H1 (cell line): Measurements from ENCODE around the gene PLEK2. TPM values are rescaled to one million over a fixed set of nuclear protein-coding genes. Genes with fewer than 3 reads are reported as not detected.

Experiments used
- CTCF ChIA-PET: fragments of 300-600 bp; sonication (Branson Sonifier 250); formaldehyde crosslinking; loops from one replicate; lab custom pipeline; 2021; ENCODE audit not compliant: partially characterized antibody; lab: Charles Lee
- POLR2A ChIA-PET: fragments of 300-600 bp; sonication (Branson Sonifier 250); formaldehyde crosslinking; loops from one replicate; lab custom pipeline; 2021; ENCODE audit warnings: inconsistent platforms; ENCODE audit not compliant: partially characterized antibody; lab: Charles Lee
- DNase-seq, 2 experiments: peaks; one replicate each; pipeline versions ENCODE4 v3.0.0 to v3.0.0-alpha.2; 2010 to 2022; ENCODE audit warnings: low spot score in 2 of 2, low read depth in 1 of 2, mixed read lengths in 1 of 2
- FAIRE-seq: peaks from 2 replicates; lab custom pipeline; 2011; peaks lifted over from hg19 to GRCh38; lab: Jason Lieb, UNC
- H2AFZ ChIP-seq: 2 replicates; pipeline ENCODE4 v1.8.1; 2012; ENCODE audit warnings: low read length, inconsistent platforms
- H2AK5ac ChIP-seq: 2 replicates; pipeline ENCODE4 v1.6.1; 2013; ENCODE audit warnings: low read depth, low read length
- H2BK120ac ChIP-seq: replicated peaks from 2 replicates; pipeline ENCODE3; 2013; ENCODE audit warnings: low read depth, low read length, inconsistent platforms
- H2BK12ac ChIP-seq: 2 replicates; pipeline ENCODE4 v1.6.1; 2013; ENCODE audit warnings: low read depth, low read length
- H2BK15ac ChIP-seq: 2 replicates; pipeline ENCODE4 v1.6.1; 2013; ENCODE audit warnings: low read length
- H2BK20ac ChIP-seq: 2 replicates; pipeline ENCODE4 v1.6.1; 2013; ENCODE audit warnings: low read length
- H2BK5ac ChIP-seq: 2 replicates; pipeline ENCODE4 v1.6.1; 2013; ENCODE audit warnings: low read depth, low read length
- H3K14ac ChIP-seq: 2 replicates; pipeline ENCODE4 v1.6.1; 2013; ENCODE audit warnings: inconsistent platforms; ENCODE audit not compliant: insufficient read length
- H3K18ac ChIP-seq: 2 replicates; pipeline ENCODE4 v1.6.1; 2013; ENCODE audit warnings: low read length; ENCODE audit errors: extremely low read depth
- H3K23ac ChIP-seq: 2 replicates; pipeline ENCODE4 v1.6.1; 2013; ENCODE audit warnings: inconsistent platforms; ENCODE audit not compliant: insufficient read length
- H3K23me2 ChIP-seq: 2 replicates; pipeline ENCODE4 v1.6.1; 2013; ENCODE audit warnings: low read depth, low read length
- H3K27ac ChIP-seq: 2 replicates; pipeline ENCODE4 v1.6.1; 2011; ENCODE audit warnings: low read depth, low read length, inconsistent platforms
- H3K27me3 ChIP-seq, 4 experiments: replicated peaks in 1 of 4; 1 replicate in 1 of 4; 2 replicates in 3 of 4; pipeline versions ENCODE4 v1.6.1 to v1.8.1; 2011 to 2013; ENCODE audit warnings: low read length in 3 of 4, mild to moderate bottlenecking in 3 of 4, inconsistent platforms in 2 of 4, mixed read lengths in 2 of 4, moderate library complexity in 1 of 4; ENCODE audit not compliant: control insufficient read depth in 3 of 4, insufficient read depth in 3 of 4; ENCODE audit errors: extremely low read depth in 1 of 4
- H3K36me3 ChIP-seq, 4 experiments: 2 replicates each; pipeline versions ENCODE4 v1.6.1 to v1.8.1; 2011 to 2013; ENCODE audit warnings: mild to moderate bottlenecking in 4 of 4, low read length in 3 of 4, moderate library complexity in 2 of 4, control low read depth in 1 of 4, inconsistent platforms in 1 of 4; ENCODE audit not compliant: insufficient read depth in 4 of 4, control insufficient read depth in 2 of 4
- H3K4ac ChIP-seq: replicated peaks from 2 replicates; pipeline ENCODE3; 2013; ENCODE audit warnings: low read length, low read depth, mixed read lengths, inconsistent platforms; ENCODE audit not compliant: insufficient read length
- H3K4me1 ChIP-seq, 4 experiments: replicated peaks in 1 of 4; 1 replicate in 1 of 4; 2 replicates in 3 of 4; pipeline versions ENCODE4 v1.6.1 to v1.8.1; 2011 to 2013; ENCODE audit warnings: low read length in 3 of 4, inconsistent platforms in 2 of 4, mixed read lengths in 1 of 4; ENCODE audit not compliant: insufficient read depth in 4 of 4, control insufficient read depth in 3 of 4
- H3K4me2 ChIP-seq, 2 experiments: 2 replicates each; pipeline versions ENCODE4 v1.6.1 to v1.8.1; 2011 to 2013; ENCODE audit warnings: low read depth in 2 of 2, low read length in 2 of 2, control low read depth in 1 of 2, inconsistent platforms in 1 of 2, mild to moderate bottlenecking in 1 of 2; ENCODE audit not compliant: insufficient read depth in 1 of 2
- H3K4me3 ChIP-seq, 4 experiments: fragments of 200-600, 300-600 bp in 1 of 4; sonication (generic), shearing (Covaris generic), sonication (Bioruptor Twin) in 1 of 4; 2 replicates each; pipeline versions ENCODE4 v1.5.1 to v1.8.1; 2011 to 2016; ENCODE audit warnings: low read length in 4 of 4, low read depth in 3 of 4, control low read depth in 2 of 4, inconsistent platforms in 2 of 4, mild to moderate bottlenecking in 2 of 4, mixed read lengths in 1 of 4, moderate library complexity in 1 of 4; ENCODE audit not compliant: insufficient read depth in 2 of 4; ENCODE audit errors: extremely low read depth in 1 of 4
- H3K56ac ChIP-seq: replicated peaks from 2 replicates; pipeline ENCODE3; 2013; ENCODE audit warnings: low read depth, mild to moderate bottlenecking, mixed read lengths, low read length, inconsistent platforms; ENCODE audit not compliant: insufficient read length
- H3K79me1 ChIP-seq: 2 replicates; pipeline ENCODE4 v1.6.1; 2013; ENCODE audit warnings: low read depth, low read length, control low read depth
- H3K79me2 ChIP-seq, 2 experiments: 2 replicates each; pipeline versions ENCODE4 v1.6.1 to v1.8.1; 2012 to 2013; ENCODE audit warnings: low read length in 2 of 2, mild to moderate bottlenecking in 2 of 2, inconsistent platforms in 1 of 2; ENCODE audit not compliant: insufficient read depth in 2 of 2, control insufficient read depth in 1 of 2
- H3K9ac ChIP-seq, 4 experiments: replicated peaks in 1 of 4; 1 replicate in 1 of 4; 2 replicates in 3 of 4; pipeline versions ENCODE4 v1.6.1 to v1.8.1; 2011 to 2013; ENCODE audit warnings: low read depth in 3 of 4, low read length in 3 of 4, control low read depth in 2 of 4, mild to moderate bottlenecking in 2 of 4, moderate library complexity in 2 of 4, inconsistent platforms in 1 of 4; ENCODE audit errors: extremely low read depth in 1 of 4
- H3K9me3 ChIP-seq, 2 experiments: 2 replicates each; pipeline versions ENCODE4 v1.6.1 to v1.8.1; 2012 to 2013; ENCODE audit warnings: mild to moderate bottlenecking in 2 of 2, moderate library complexity in 2 of 2, control low read depth in 1 of 2, inconsistent platforms in 1 of 2, low read depth in 1 of 2, low read length in 1 of 2, mixed read lengths in 1 of 2; ENCODE audit not compliant: insufficient read depth in 2 of 2
- H4K20me1 ChIP-seq, 2 experiments: replicated peaks in 1 of 2; 2 replicates each; pipeline versions ENCODE3 to v1.8.1; 2011 to 2013; ENCODE audit warnings: inconsistent platforms in 2 of 2, low read length in 2 of 2, mild to moderate bottlenecking in 1 of 2; ENCODE audit not compliant: insufficient read depth in 2 of 2, control insufficient read depth in 1 of 2
- H4K5ac ChIP-seq: 2 replicates; pipeline ENCODE4 v1.6.1; 2013; ENCODE audit warnings: low read length, low read depth, mixed read lengths, inconsistent platforms; ENCODE audit not compliant: insufficient read length
- H4K8ac ChIP-seq: 2 replicates; pipeline ENCODE4 v1.8.0; 2013; ENCODE audit warnings: mild to moderate bottlenecking, moderate library complexity, low read length, inconsistent platforms; ENCODE audit not compliant: insufficient read depth; ENCODE audit errors: extremely low read depth
- H4K91ac ChIP-seq: replicated peaks from 2 replicates; pipeline ENCODE3; 2013; ENCODE audit warnings: low read length, mixed read lengths, inconsistent platforms; ENCODE audit not compliant: insufficient read length
- ASH2L ChIP-seq: fragments of 200-600, 300-600 bp; sonication (generic); IDR thresholded peaks from one replicate; pipeline ENCODE4 v1.7.1; 2017; ENCODE audit warnings: low read length
- EP300 ChIP-seq, 2 experiments: IDR thresholded peaks; 1 replicate in 1 of 2; 2 replicates in 1 of 2; pipeline ENCODE4 v1.6.1; 2011 to 2012; ENCODE audit warnings: low read depth in 2 of 2, low read length in 2 of 2, mild to moderate bottlenecking in 2 of 2, borderline replicate concordance in 1 of 2, inconsistent platforms in 1 of 2, moderate library complexity in 1 of 2
- MAFK ChIP-seq: IDR thresholded peaks from 2 replicates; pipeline ENCODE4 v1.6.1; 2012; ENCODE audit warnings: low read depth, mild to moderate bottlenecking, improper control_type of control experiment, low read length
- NRF1 ChIP-seq: IDR thresholded peaks from 2 replicates; pipeline ENCODE4 v1.6.1; 2011; ENCODE audit warnings: mild to moderate bottlenecking, low read depth, low read length, improper control_type of control experiment
- RBBP5 ChIP-seq: IDR thresholded peaks from 2 replicates; pipeline ENCODE4 v1.7.1; 2012; ENCODE audit warnings: low read depth, mild to moderate bottlenecking, inconsistent platforms, low read length, moderate library complexity, borderline replicate concordance
- WGBS, 2 experiments: shearing (Covaris generic) in 1 of 2; methylation state at CpG; one replicate each; pipeline versions ENCODE4 v1.1.6 to v1.1.7; 2013 to 2015; ENCODE audit warnings: low lambda C conversion rate in 2 of 2, mixed read lengths in 2 of 2, inconsistent platforms in 1 of 2, low coverage in 1 of 2, missing lambda C conversion rate in 1 of 2; ENCODE audit not compliant: insufficient replicate concordance in 2 of 2, insufficient coverage in 1 of 2, insufficient read length in 1 of 2; ENCODE audit errors: extremely low coverage in 1 of 2, missing lambda C conversion rate in 1 of 2; 5-methylcytosine and 5-hydroxymethylcytosine counted together
- polyA plus RNA-seq, 7 experiments: library from polyadenylated mRNA; depleted of rRNA in 3 of 7; stranded (reverse) in 5 of 7; unstranded in 2 of 7; fragments of >200 nt in 5 of 7; fragments of 200-250 nt in 2 of 7; gene quantifications; 1 replicate in 5 of 7; 2 replicates in 1 of 7; 4 replicates in 1 of 7; pipeline versions ENCODE4 v1.2.1 to v1.2.3, GENCODE V29; 2011 to 2013; ENCODE audit warnings: missing spikeins in 2 of 7, mixed read lengths in 2 of 7
- total RNA-seq: library from RNA; stranded (reverse); fragmentation: NEBNext Ultra II Directional; extraction: Animal tissue kit (Norgen Biotek cat#: 25700); gene quantifications from 2 replicates; pipeline ENCODE4 v1.2.1, GENCODE V29; 2021

Gene PLEK2
- total and polyA plus RNA-seq, 2 of the 8 experiments (the other 6 are each of a cell fraction or from before 2014, with no cell fraction given) = 0.41 to 2.1 TPM

DNA sequence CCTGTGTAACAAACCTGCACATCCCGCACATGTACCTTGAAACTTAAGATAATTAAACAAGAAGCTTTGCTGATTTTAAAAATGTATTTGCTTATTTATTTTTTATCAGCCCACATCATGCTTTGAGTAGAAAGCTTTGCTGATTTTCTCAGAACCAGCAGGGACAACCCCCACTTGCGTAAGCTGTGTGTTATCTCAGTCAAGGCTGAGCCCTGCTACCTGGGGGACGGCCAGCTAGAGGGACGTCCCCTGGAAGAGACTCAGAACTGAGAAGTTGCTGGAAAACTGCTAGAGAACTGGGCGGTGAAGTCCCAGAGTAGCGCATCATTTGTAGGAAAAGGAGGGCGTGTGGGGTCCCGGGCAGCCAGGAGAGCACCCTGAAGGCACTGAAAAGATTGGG, 4.1 kb upstream of the PLEK2 start:
- H2BK12ac ChIP-seq = no peak overlapping the region
- WGBS, 2 experiments = 80% methylated on average over 8 of the region's 8 CpGs; no CpG with 5 or more reads in 1 of the 2 experiments

More for the DNA sequence above, 4.1 kb upstream of the PLEK2 start:
- H3K18ac ChIP-seq = no peak overlapping the region
- no peak overlapping the region for H2BK120ac ChIP-seq
- H2BK20ac ChIP-seq = no peak overlapping the region
- no peak overlapping the region for H4K91ac ChIP-seq
- ChIA-PET CTCF (interaction anchor here (0.7 to 21.6 kb wide), 5 partner anchors 12 to 257 kb away, joined by 3 to 446 read pairs (median 4); no protein-coding TSS in a partner anchor), POLR2A (interaction anchor here (0.6 kb wide), 1 partner anchor 246 kb away, joined by 4 read pairs; no protein-coding TSS in a partner anchor)
- no peak overlapping the region for H3K23ac ChIP-seq
- no peak overlapping the region for H3K9ac ChIP-seq
- no peaks in the 10 kb centered on the region for H3K9me3 ChIP-seq
- no peaks in the 10 kb centered on the region; a peak in 3 of 7 replicates for H3K4me1 ChIP-seq
- peaks cover 0 to 2% of the 10 kb centered on the region in 2 experiments for H4K20me1 ChIP-seq
- no peak overlapping the region for H3K14ac ChIP-seq
- H3K36me3 ChIP-seq = no peaks in the 10 kb centered on the region
- no peak overlapping the region for H2AK5ac ChIP-seq
- H3K4ac ChIP-seq = no peak overlapping the region
- no peak overlapping the region for H2BK5ac ChIP-seq
- no peak overlapping the region for H2AFZ ChIP-seq
- H3K79me2 ChIP-seq = no peaks in the 10 kb centered on the region
- DNase-seq (no peak), FAIRE-seq (no peak)
- H3K4me2 ChIP-seq = no peak overlapping the region
- H3K79me1 ChIP-seq = no peaks in the 10 kb centered on the region
- peaks cover 8% of the 10 kb centered on the region; the same call in 1 of the 2 replicates for H3K23me2 ChIP-seq
- no peak overlapping the region for H3K27ac ChIP-seq
- H4K8ac ChIP-seq = no peak overlapping the region
- no peak overlapping the region for H4K5ac ChIP-seq
- H3K4me3 ChIP-seq = no peak overlapping the region
- TF ChIP-seq NRF1 = no peak
- no peak for TF ChIP-seq EP300 (IDR thresholded peaks at IDR 0.05; ENCODE audit: borderline replicate concordance in 1 of 2, low read depth in 2 of 2, low read length in 2 of 2)
- TF ChIP-seq MAFK = no peak
- no peak for TF ChIP-seq RBBP5
- TF ChIP-seq ASH2L = no peak
- peaks cover 0 to 20% (median 13%) of the 10 kb centered on the region in 4 experiments; a peak in 6 of 7 replicates for H3K27me3 ChIP-seq
- H2BK15ac ChIP-seq = no peak overlapping the region
- no peak overlapping the region for H3K56ac ChIP-seq
